HUES64 (cell line): ENCODE results near the gene PAM.

ENCODE experiments used
- H3K27ac ChIP-seq: 2 replicates; pipeline ENCODE4 v1.7.0; 2013; ENCODE audit warnings: low read depth, low read length, inconsistent platforms
- H3K27me3 ChIP-seq: 2 replicates; pipeline ENCODE4 v1.6.1; 2013; ENCODE audit warnings: mild to moderate bottlenecking, low read length; ENCODE audit not compliant: insufficient read depth
- H3K36me3 ChIP-seq: 2 replicates; pipeline ENCODE4 v1.6.1; 2013; ENCODE audit warnings: mild to moderate bottlenecking, low read length; ENCODE audit not compliant: insufficient read depth
- H3K4me1 ChIP-seq: 2 replicates; pipeline ENCODE4 v1.6.1; 2013; ENCODE audit warnings: mild to moderate bottlenecking, low read length, moderate library complexity; ENCODE audit not compliant: insufficient read depth
- H3K4me3 ChIP-seq: 2 replicates; pipeline ENCODE4 v1.5.1; 2013; ENCODE audit warnings: mild to moderate bottlenecking, low read length, moderate library complexity
- H3K9ac ChIP-seq: 2 replicates; pipeline ENCODE4 v1.6.1; 2013; ENCODE audit warnings: mild to moderate bottlenecking, low read depth, low read length
- H3K9me3 ChIP-seq: 2 replicates; pipeline ENCODE4 v1.6.1; 2013; ENCODE audit warnings: low read depth, low read length; ENCODE audit not compliant: insufficient read depth
- WGBS: fragments of 150-250, 120-280 bp; methylation state at CpG from one replicate; pipeline ENCODE4 v1.1.7; 2013; ENCODE audit warnings: missing lambda C conversion rate; 5-methylcytosine and 5-hydroxymethylcytosine counted together

Gene PAM

DNA sequence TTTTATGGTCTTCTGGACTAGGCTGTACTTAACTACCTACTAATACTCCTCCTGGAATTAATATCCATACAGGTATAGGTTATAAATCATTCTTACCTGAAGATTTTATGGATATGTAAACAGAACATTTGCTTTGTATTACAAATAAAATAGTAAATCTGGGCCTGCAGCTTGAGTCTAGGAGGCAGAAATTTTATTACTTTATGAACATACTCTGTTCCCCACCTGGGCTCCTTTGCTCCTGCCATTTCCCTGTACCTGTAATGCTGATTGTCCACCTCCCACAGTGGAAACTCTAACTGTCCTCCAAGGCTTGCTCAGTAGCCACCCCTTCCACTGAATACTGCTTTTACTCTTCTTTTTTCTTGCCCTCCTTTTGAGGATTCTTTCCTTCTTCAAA, 108.0 kb downstream of the PAM start:
- Histone ChIP-seq H3K9ac (no peak overlapping the region), H3K27me3 (0 out of 2 replicates have a peak, but pooled peaks cover 5% of the 10 kb centered on the region), H3K27ac (no peak overlapping the region), H3K9me3 (no peaks in the 10 kb centered on the region), H3K4me1 (peaks cover 42% of the 10 kb centered on the region), H3K4me3 (no peak overlapping the region), H3K36me3 (no peaks in the 10 kb centered on the region)

DNA sequence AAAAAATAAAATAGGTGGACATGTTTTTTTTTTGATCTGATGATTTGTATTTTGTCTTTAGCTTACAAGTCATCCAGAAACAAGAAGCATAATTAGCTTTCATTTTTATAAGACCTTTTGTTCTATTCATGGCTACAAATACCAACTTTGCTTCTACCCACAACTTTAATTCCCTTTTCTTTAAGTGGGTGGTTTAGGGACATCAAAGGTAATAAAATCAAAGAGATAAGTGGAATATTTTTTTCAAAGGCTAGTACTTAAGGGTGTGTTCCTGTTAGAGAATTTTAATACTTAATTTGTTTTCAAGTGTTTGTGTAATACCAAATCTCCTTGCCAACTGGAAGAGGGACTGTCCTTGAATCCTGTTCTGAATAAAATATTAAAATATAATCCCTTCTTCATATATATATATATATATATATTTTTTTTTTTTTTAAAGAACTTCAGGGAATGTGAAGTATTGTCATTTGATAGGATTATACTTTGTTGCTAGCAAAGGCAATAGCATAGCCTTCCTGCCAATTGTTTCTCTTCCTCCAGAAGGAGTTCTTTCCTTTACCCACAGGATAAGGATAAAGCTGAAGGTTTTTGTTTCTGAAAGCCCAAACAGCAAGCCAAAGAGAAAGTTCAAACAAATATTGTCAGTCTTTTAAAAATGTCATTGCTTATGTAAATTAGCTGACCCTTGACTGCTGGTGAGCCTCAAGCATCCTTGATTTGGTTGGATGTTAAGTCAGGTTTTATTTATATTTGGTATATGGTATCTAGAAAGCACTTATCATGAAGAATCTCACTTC, 108.9 kb downstream of the PAM start:
- no peak overlapping the region for H3K9ac ChIP-seq
- no peak overlapping the region for H3K4me3 ChIP-seq
- H3K27me3 ChIP-seq, result 0 out of 2 replicates have a peak, but pooled peaks cover 5% of the 10 kb centered on the region
- peak overlapping the region; percentile 87 for H3K27ac ChIP-seq
- peaks cover 45% of the 10 kb centered on the region for H3K4me1 ChIP-seq
- no peaks in the 10 kb centered on the region for H3K36me3 ChIP-seq
- H3K9me3 ChIP-seq, result no peaks in the 10 kb centered on the region

DNA sequence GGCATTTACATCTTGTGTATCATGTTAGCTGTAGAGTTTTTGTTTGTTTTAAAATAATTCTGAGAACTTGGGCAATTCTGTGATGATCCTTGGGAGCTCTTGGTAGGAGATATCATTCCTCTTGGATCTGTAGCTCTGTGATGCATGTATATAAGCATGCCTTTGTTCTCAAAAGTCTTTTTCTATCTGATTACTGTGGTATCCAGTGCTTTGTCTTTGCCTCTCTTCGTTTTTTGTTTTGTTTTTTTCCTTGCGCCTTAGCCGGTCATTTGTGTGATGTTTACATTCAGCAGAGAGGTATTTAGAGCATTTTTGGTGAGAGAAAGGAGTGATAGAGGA, 110.0 kb downstream of the PAM start:
- peak overlapping the region; percentile 87 for H3K27ac ChIP-seq
- peak overlapping the region; percentile 72 for H3K4me3 ChIP-seq
- 6% methylated on average over 3 of the region's 3 CpGs for WGBS
- H3K9me3 ChIP-seq, result no peaks in the 10 kb centered on the region
- H3K27me3 ChIP-seq, result 0 out of 2 replicates have a peak, but pooled peaks cover 5% of the 10 kb centered on the region
- H3K36me3 ChIP-seq, result no peaks in the 10 kb centered on the region; the same call in 1 of the 2 replicates
- peak overlapping the region; percentile 76 for H3K9ac ChIP-seq
- H3K4me1 ChIP-seq, result peaks cover 45% of the 10 kb centered on the region

DNA sequence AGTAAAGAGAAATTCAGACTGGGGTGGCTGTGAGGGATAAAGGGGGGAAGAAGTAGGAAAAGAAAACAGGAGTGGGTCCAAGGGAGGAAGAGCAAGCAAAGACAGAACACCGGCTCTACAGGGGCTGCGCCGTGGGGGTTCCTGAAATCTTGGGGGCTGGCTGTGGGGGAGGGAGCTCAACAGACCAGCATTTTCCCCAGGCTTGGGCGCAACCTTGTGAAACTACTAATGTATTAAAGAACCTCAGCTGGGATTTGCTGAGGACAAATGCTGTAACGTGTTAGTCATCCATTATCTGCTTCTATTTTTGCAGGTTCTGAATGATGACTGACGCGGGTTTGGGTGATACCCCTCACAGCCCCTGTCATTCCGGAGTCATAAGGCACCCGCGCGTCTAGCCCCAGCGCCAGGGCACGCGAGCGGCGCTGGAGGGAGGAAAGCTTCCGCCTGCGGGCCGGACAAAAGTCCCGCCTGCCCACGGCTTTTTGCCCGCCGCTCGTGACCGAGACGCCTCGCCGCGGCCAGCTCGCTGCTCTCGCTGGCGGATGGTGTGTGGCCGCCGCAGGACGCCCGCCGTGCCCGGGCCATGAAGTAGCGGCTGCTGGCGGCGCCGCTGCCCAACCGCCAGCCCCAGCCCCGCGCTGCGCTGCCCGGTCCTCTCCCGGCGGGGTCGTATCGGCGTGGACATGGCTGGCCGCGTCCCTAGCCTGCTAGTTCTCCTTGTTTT, 110.6 kb downstream of the PAM start:
- Histone ChIP-seq H3K9ac (peak overlapping the region; percentile 76), H3K27ac (peak overlapping the region; percentile 87), H3K4me1 (peaks cover 45% of the 10 kb centered on the region), H3K4me3 (peak overlapping the region; percentile 72), H3K9me3 (no peaks in the 10 kb centered on the region), H3K36me3 (no peaks in the 10 kb centered on the region; the same call in 1 of the 2 replicates), H3K27me3 (0 out of 2 replicates have a peak, but pooled peaks cover 5% of the 10 kb centered on the region)
- WGBS, result under 1% methylated on average over 54 of the region's 54 CpGs

DNA sequence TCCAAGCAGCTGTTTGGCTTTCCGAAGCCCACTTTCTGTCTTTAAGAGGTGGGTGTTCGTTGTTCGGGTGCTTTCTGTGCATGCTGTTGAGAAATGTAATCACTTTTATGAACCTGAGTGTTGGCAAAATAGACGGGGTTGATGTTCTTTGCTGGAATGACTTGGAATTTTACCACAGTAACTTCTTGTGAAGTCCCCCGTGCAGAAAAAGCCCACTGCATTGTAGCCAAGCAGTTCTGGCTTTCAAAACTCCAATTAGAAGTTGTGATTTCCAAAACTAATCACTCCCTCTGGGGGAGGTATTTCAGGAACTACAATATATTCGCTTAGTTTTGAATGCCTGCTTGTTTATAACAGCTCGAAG, 111.1 kb downstream of the PAM start:
- H3K9ac ChIP-seq, result peak overlapping the region; percentile 76
- 0 out of 2 replicates have a peak, but pooled peaks cover 5% of the 10 kb centered on the region for H3K27me3 ChIP-seq
- no peaks in the 10 kb centered on the region for H3K9me3 ChIP-seq
- 2% methylated on average over 5 of the region's 7 CpGs for whole genome bisulfite sequencing
- peak overlapping the region; percentile 72 for H3K4me3 ChIP-seq
- peak overlapping the region; percentile 87 for H3K27ac ChIP-seq
- H3K36me3 ChIP-seq, result no peaks in the 10 kb centered on the region; the same call in 1 of the 2 replicates
- peaks cover 45% of the 10 kb centered on the region for H3K4me1 ChIP-seq

DNA sequence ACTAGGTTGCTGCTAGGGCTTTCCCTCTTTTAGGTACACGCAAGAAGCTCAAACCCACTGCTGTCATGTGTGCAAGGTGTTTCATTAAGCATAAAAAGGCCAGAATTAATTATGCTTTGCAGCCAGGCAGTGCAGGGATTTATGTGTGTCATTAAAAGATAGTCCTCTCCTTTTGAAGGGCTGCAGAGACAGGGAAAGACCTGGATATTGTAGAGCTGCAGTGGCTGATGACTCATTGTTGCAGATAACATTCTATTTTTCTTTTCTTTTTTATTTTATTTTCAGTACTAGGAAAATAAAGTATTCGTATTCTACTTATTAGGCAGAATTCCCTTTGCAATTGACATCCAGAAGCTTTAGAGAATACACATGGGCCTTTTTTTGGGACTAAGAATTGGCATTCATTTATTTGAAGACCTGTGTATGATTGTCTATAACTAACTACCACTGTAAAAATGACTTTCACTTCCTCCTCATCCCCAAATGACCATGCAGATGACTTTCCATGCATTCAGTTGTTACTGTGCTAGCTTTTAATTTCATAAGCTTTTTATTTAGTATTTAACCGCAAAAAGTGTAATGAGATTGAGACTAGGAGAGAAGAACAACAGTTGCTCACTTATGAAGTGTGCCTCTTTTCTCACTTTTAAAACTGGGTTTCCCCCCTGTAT, 113.0 kb downstream of the PAM start:
- peaks cover 42% of the 10 kb centered on the region for H3K4me1 ChIP-seq
- H3K27ac ChIP-seq, result no peak overlapping the region
- 0 out of 2 replicates have a peak, but pooled peaks cover 5% of the 10 kb centered on the region for H3K27me3 ChIP-seq
- WGBS, result 93% methylated on average over 2 of the region's 3 CpGs
- no peaks in the 10 kb centered on the region; the same call in 1 of the 2 replicates for H3K36me3 ChIP-seq
- H3K9ac ChIP-seq, result no peak overlapping the region
- H3K4me3 ChIP-seq, result peak overlapping the region; percentile 72; the same call in 1 of the 2 replicates
- H3K9me3 ChIP-seq, result no peaks in the 10 kb centered on the region

DNA sequence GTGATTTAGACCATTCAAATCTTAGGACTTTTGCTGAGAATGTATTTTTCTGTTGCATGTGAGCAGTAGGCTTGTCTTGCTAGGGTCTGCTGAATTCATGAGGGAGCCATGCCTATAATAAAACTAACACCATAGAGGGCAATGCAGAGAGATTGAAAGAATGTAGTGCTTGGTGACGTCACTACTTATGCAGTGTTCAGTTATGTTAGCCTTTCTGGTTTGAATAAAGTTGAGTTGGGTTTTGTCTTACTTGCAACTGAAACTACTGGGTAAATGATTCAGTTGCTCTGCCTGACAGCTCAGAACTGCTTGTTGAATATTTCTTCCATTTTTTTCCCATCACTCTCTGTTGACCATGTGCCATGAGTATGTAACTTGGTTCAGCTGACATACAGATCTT, 114.1 kb downstream of the PAM start:
- WGBS, result 96% methylated on average over 1 of the region's 1 CpG
- peaks cover 31% of the 10 kb centered on the region for H3K4me1 ChIP-seq
- no peak overlapping the region for H3K9ac ChIP-seq
- no peak overlapping the region for H3K27ac ChIP-seq
- H3K9me3 ChIP-seq, result no peaks in the 10 kb centered on the region
- no peak overlapping the region for H3K4me3 ChIP-seq
- H3K36me3 ChIP-seq, result no peaks in the 10 kb centered on the region; the same call in 1 of the 2 replicates
- 0 out of 2 replicates have a peak, but pooled peaks cover 5% of the 10 kb centered on the region for H3K27me3 ChIP-seq

DNA sequence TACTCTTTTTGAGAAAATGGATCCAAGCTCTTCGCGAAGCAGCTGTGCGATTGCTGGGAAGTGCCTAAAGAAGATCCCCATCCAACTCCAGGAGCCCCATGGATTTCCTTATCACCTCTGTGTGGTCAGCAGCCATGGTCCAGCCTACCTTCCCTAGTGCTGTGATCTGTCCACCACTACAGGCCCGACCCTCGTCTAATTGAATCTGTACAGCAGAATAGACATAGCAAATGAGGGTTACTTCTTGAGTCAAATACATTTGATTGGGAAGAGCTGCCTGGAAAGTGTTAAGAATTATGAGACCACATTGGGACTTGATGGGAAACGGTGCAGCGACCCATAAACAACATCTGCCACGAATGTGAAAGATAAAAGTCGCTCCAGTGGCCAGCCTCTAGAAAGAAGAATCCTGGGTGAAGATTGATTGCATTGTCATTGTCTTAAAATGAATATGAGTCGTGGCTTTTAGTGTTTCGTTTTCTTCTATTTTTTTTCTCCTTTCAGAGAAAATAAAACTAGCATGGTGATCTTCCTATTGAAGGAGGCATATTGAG, 118.4 kb downstream of the PAM start:
- Histone ChIP-seq H3K9me3 (no peaks in the 10 kb centered on the region), H3K4me3 (no peak overlapping the region), H3K27me3 (no peaks in the 10 kb centered on the region), H3K4me1 (peaks cover 9% of the 10 kb centered on the region), H3K9ac (no peak overlapping the region), H3K36me3 (no peaks in the 10 kb centered on the region; the same call in 1 of the 2 replicates), H3K27ac (no peak overlapping the region)
- 97% methylated on average over 11 of the region's 11 CpGs for WGBS

DNA sequence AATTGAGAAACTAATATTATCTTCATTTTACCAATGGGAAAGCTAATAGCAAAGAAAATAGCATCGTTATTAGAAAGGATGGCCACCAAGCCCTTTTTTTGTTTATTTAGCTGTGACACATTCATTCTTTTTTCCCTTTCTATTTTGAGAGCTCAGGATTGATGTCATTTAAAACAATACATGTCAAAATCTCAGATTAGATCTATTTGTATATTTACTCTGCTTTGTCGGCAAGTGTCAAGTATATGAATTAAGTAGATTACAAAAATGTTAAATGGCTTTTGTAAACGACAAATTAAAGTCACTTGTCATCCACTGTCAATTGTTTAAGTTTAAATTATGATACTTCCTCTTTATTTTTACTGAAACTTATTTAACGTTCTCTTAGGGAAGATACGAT, 118.9 kb downstream of the PAM start:
- H3K9ac ChIP-seq, result no peak overlapping the region
- no peaks in the 10 kb centered on the region for H3K9me3 ChIP-seq
- H3K27me3 ChIP-seq, result no peaks in the 10 kb centered on the region
- no peak overlapping the region for H3K27ac ChIP-seq
- no peak overlapping the region for H3K4me3 ChIP-seq
- peaks cover 9% of the 10 kb centered on the region for H3K4me1 ChIP-seq
- WGBS, result 100% methylated on average over 1 of the region's 5 CpGs
- no peaks in the 10 kb centered on the region; the same call in 1 of the 2 replicates for H3K36me3 ChIP-seq

DNA sequence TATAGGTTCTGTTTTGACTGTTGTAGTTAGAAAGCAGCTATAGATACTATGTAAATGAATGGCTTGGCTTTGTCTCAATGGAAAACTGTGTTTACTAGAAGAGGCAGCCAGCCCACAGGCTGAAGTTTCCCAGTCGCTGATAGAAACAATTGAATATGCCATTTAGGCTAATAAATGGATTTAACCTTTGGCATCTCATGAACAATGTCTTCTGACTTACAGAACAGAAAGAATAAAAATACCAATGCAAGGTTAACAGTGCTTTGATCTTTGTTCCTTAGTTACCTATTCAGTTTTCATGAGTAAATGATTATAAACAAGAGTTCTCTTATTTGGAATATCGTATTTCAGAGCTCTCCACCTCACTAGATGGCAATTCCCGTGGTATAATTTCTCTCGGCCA, 120.6 kb downstream of the PAM start:
- peaks cover 9% of the 10 kb centered on the region for H3K4me1 ChIP-seq
- no peak overlapping the region for H3K27ac ChIP-seq
- 81% methylated on average over 4 of the region's 4 CpGs for WGBS
- H3K9ac ChIP-seq, result no peak overlapping the region
- H3K27me3 ChIP-seq, result no peaks in the 10 kb centered on the region
- H3K36me3 ChIP-seq, result no peaks in the 10 kb centered on the region
- H3K4me3 ChIP-seq, result no peak overlapping the region
- no peaks in the 10 kb centered on the region for H3K9me3 ChIP-seq

DNA sequence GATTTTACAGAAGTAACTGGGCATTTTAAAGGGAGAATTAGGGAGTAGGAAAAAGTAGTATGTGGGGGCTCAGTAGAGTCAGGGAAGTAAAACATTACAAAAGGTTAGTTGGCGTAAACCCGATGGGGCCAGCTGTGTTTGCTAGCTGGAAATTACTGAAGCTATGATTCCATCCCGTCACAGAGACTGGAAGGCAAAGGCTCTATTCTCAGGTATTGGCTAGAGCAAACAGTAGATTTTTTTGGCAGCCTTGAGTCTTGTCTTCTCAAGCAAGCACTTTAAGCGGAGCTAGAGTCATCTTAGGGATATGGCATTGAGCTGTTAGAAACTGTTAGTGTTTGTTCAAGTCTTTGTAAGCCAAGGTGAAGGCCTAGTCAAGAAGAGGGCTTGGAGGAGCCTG, 121.5 kb downstream of the PAM start:
- Histone ChIP-seq H3K27ac (no peak overlapping the region), H3K9ac (no peak overlapping the region), H3K36me3 (no peaks in the 10 kb centered on the region), H3K27me3 (no peaks in the 10 kb centered on the region), H3K4me1 (peaks cover 9% of the 10 kb centered on the region), H3K4me3 (no peak overlapping the region), H3K9me3 (no peaks in the 10 kb centered on the region)
- WGBS, result 91% methylated on average over 4 of the region's 4 CpGs
